EH (cell line): ENCODE measurements around the gene RASL12.
A peak's percentile ranks its signal among the peaks of the same experiment; 100 is the strongest.
"Not testable (repeated sequence)": the region's sequence is repeated elsewhere in the genome, so short reads cannot be mapped to it uniquely, and the experiment has no call there.

Source experiments
- DNase-seq: peaks from one replicate; pipeline ENCODE4 v3.0.0-alpha.2; 2015; ENCODE audit warnings: low read depth

RASL12 gene

GRCh38 chr15:65028338-65028737, 39.5 kb downstream of the RASL12 start:
- no peak for DNase-seq

- DNase-seq, result no peak
These were observed 40.2 kb downstream of the RASL12 start for GRCh38 chr15:65027593-65027992.

GRCh38 chr15:65026756-65027155, 41.0 kb downstream of the RASL12 start:
- no peak for DNase-seq

- no peak for DNase-seq
These were observed 46.3 kb downstream of the RASL12 start for GRCh38 chr15:65021488-65021887.

GRCh38 chr15:65020419-65020818, 47.4 kb downstream of the RASL12 start:
- no peak for DNase-seq

GRCh38 chr15:65011198-65011597, 56.6 kb downstream of the RASL12 start:
- not testable (repeated sequence) for DNase-seq

- peak; percentile 20 for DNase-seq
These were observed 58.8 kb downstream of the RASL12 start for GRCh38 chr15:65008983-65009382.

GRCh38 chr15:65006876-65007275, 60.9 kb downstream of the RASL12 start:
- no peak for DNase-seq

- DNase-seq, result no peak
These were observed 62.8 kb downstream of the RASL12 start for GRCh38 chr15:65004993-65005392.
